Epithelial cell of esophagus (primary cell): ENCODE measurements around the gene DIDO1.
A peak's percentile ranks its signal among the peaks of the same experiment; 100 is the strongest.

Experiments
- DNase-seq: peaks from one replicate; pipeline ENCODE4 v3.0.0; 2010; ENCODE audit warnings: low read depth
- H3K4me3 ChIP-seq: 2 replicates; pipeline ENCODE4 v1.5.1; 2011; ENCODE audit warnings: mild to moderate bottlenecking, low read length, control low read depth
- TF ChIP-seq, protein P1 (sequence below): IDR thresholded peaks from 2 replicates; pipeline ENCODE4 v1.5.1; 2011; ENCODE audit warnings: low read depth, mild to moderate bottlenecking, low read length, control low read depth, inconsistent platforms; ENCODE audit not compliant: insufficient read depth; ENCODE audit errors: missing control alignments

Gene DIDO1

DNA sequence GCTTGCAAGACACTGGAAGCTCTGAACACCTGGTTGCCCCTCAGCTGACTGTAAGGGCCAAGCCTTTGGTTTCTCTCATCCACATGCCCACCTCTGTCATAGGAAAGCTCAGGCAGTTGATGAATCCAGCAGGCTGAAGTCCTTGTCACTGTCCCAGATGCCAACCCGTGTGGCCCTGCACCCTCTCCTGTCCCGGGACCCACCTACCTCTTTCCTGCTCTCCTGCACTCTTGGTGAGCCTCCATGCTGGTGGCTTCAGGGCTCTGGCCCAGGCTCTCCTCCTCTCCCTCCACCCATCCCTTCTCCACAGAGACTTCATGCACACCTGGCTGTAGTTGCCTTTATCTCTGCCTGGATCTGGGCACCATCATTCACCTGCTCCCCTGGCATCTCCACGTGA, 7.7 kb upstream of the DIDO1 start:
- TF ChIP-seq, protein P1, sequence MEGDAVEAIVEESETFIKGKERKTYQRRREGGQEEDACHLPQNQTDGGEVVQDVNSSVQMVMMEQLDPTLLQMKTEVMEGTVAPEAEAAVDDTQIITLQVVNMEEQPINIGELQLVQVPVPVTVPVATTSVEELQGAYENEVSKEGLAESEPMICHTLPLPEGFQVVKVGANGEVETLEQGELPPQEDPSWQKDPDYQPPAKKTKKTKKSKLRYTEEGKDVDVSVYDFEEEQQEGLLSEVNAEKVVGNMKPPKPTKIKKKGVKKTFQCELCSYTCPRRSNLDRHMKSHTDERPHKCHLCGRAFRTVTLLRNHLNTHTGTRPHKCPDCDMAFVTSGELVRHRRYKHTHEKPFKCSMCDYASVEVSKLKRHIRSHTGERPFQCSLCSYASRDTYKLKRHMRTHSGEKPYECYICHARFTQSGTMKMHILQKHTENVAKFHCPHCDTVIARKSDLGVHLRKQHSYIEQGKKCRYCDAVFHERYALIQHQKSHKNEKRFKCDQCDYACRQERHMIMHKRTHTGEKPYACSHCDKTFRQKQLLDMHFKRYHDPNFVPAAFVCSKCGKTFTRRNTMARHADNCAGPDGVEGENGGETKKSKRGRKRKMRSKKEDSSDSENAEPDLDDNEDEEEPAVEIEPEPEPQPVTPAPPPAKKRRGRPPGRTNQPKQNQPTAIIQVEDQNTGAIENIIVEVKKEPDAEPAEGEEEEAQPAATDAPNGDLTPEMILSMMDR = no peak
- DNase-seq = no peak
- no peak overlapping the region for H3K4me3 ChIP-seq

GRCh38 chr20:62931464-62931863, 5.2 kb upstream of the DIDO1 start:
- DNase-seq = no peak
- no peak overlapping the region for H3K4me3 ChIP-seq

GRCh38 chr20:62929051-62929538, 2.8 kb upstream of the DIDO1 start:
- peak; percentile 59 for DNase-seq
- TF ChIP-seq, protein P1 = no peak
- peak overlapping the region; percentile 44 for H3K4me3 ChIP-seq

More at GRCh38 chr20:62931464-62931863, 5.2 kb upstream of the DIDO1 start:
- TF ChIP-seq, protein P1 = no peak

DNA sequence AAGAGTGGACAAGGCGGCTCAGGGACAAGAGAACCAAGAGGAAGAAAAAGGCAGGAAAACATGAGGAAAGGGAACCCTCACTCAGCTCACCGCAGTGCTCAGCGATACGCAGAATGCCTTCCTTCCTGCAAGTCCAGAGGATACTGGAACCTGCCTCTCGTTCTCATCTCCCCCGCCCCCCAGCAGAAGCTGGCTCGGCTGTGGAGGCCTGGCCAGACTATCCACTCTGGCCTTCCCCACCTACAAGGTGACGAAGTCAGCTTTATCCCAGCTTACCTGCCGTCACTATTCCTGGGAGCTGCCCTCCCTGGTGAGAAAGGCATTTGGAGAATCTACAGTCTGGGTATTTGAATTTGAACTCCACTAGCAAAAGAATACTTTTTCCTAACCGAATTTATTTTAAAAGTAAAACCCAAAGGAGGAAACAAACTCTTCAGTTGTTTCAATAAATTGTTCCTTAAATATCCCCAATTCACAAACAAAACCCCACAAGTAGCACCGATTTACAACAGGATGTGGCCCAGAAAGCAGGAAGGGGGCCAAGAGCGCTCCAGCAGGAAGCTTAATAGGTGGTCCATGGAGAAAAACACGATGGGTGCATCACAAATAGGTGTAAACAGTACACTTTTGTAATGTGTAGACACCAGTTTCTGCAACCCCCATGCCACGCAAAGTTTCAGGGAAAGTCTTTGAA, 2.1 kb upstream of the DIDO1 start:
- TF ChIP-seq, protein P1 = no peak
- H3K4me3 ChIP-seq = peak overlapping the region; percentile 44
- no peak for DNase-seq

GRCh38 chr20:62927128-62927705, 912 bp upstream of the DIDO1 start:
- peak overlapping the region; percentile 93 for H3K4me3 ChIP-seq
- no peak for DNase-seq
- TF ChIP-seq, protein P1 = no peak

DNA sequence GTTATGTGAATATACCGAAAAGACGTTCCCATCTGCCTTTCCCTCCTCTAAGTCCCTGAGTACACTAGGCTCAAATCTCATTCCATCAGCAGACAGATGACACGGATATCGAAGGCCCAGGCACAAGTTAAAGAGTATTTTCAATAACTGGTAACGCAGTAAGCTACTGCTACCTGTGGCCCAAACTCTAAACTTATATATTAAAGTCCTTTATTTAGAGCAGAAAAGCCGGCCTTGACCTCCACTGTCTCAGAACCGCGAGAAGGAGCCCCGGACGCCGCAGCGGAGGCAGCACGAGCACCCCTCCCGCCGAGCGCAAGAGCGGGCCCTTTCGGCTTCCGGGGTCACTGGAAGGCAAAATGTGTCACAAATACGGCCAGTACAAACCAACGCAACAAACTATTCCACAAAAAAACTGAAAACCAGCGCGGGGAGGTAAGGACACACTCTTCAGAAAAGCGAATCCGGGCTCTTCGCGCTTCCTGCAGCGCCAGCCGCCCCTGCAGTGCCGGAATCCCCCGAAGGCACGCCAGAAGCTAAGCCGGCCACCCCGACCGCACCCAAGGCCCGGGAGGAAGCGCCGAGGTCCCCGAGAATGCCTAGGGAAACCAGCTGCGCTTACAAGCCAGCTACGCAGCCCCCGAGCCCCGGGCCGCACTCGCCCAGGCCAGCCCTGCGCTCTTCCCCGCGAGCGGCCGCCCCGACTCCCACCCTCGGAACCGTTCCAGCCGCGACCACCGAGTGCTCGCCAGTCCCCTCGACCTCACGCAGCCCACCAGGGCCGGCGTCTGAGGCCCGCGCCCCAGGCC, 681 bp downstream of the DIDO1 start:
- TF ChIP-seq, protein P1 = no peak
- peak; percentile 25 for DNase-seq
- peak overlapping the region; percentile 93 for H3K4me3 ChIP-seq
